Hepatic stellate cell (primary cell): ENCODE results near the gene PLPP3.

Source experiments
- DNase-seq: peaks from one replicate; pipeline ENCODE4 v3.0.0; 2011; ENCODE audit warnings: low spot score

The PLPP3 gene

GRCh38 chr1:56576880-56577405 is 2.4 kb downstream of the PLPP3 start:
- peak; percentile 44 for DNase-seq

- DNase-seq, result no peak
Observed at GRCh38 chr1:56575865-56576264, 3.5 kb downstream of the PLPP3 start.

- DNase-seq, result no peak
Observed at GRCh38 chr1:56574794-56575193, 4.6 kb downstream of the PLPP3 start.

GRCh38 chr1:56573311-56573710 is 6.1 kb downstream of the PLPP3 start:
- DNase-seq, result no peak

GRCh38 chr1:56572334-56573050 is 6.9 kb downstream of the PLPP3 start:
- DNase-seq, result no peak

GRCh38 chr1:56571448-56571847 is 7.9 kb downstream of the PLPP3 start:
- DNase-seq, result no peak

- DNase-seq, result no peak
Observed at GRCh38 chr1:56570924-56571372, 8.4 kb downstream of the PLPP3 start.

- DNase-seq, result no peak
Observed at GRCh38 chr1:56569661-56570060, 9.7 kb downstream of the PLPP3 start.

- no peak for DNase-seq
Observed at GRCh38 chr1:56566994-56567393, 12.4 kb downstream of the PLPP3 start.

GRCh38 chr1:56566061-56566744 is 13.2 kb downstream of the PLPP3 start:
- no peak for DNase-seq

- no peak for DNase-seq
Observed at GRCh38 chr1:56564615-56565014, 14.7 kb downstream of the PLPP3 start.

- DNase-seq, result no peak
Observed at GRCh38 chr1:56563568-56563967, 15.8 kb downstream of the PLPP3 start.

- DNase-seq, result no peak
Observed at GRCh38 chr1:56562891-56563452, 16.4 kb downstream of the PLPP3 start.

- no peak for DNase-seq
Observed at GRCh38 chr1:56561227-56562019, 17.9 kb downstream of the PLPP3 start.

- no peak for DNase-seq
Observed at GRCh38 chr1:56557746-56558145, 21.6 kb downstream of the PLPP3 start.

GRCh38 chr1:56555448-56555847 is 23.9 kb downstream of the PLPP3 start:
- DNase-seq, result no peak

GRCh38 chr1:56553046-56553445 is 26.3 kb downstream of the PLPP3 start:
- no peak for DNase-seq

- no peak for DNase-seq
Observed at GRCh38 chr1:56552349-56552748, 27.0 kb downstream of the PLPP3 start.

- no peak for DNase-seq
Observed at GRCh38 chr1:56551691-56552090, 27.7 kb downstream of the PLPP3 start.

GRCh38 chr1:56550859-56551188 is 28.5 kb downstream of the PLPP3 start:
- no peak for DNase-seq

- DNase-seq, result no peak
Observed at GRCh38 chr1:56550138-56550858, 29.1 kb downstream of the PLPP3 start.

- DNase-seq, result no peak
Observed at GRCh38 chr1:56548571-56548970, 30.8 kb downstream of the PLPP3 start.
